HG03354 (cell line): ENCODE data around the gene NEBL.

Experiments used
- ATAC-seq: cut with Tn5 transposase; IDR thresholded peaks from one replicate; pipeline ENCODE4 v1.9.1; 2021; ENCODE audit warnings: mild to moderate bottlenecking; ENCODE audit not compliant: unreplicated experiment, poor library complexity, severe bottlenecking

The NEBL gene

DNA sequence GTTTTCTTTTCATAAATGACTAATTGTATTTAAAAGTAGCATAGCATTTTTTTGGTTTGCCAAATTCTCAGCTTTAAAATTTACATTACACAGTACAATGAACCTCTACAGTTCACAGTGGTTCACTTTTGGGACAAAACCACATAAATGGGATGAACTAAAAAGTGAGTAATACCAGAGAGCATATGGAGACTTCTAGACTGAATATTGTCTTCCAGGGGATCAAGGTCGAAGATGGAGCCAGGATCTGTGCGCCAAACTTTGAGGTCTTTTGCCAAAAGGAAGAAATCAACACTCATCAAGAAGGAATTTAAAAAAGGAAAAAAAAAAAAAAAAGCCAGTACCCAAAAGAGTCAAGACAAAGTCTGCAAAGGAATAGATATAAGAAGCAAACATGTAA lies 87.5 kb downstream of the NEBL start:
- no peak for ATAC-seq

DNA sequence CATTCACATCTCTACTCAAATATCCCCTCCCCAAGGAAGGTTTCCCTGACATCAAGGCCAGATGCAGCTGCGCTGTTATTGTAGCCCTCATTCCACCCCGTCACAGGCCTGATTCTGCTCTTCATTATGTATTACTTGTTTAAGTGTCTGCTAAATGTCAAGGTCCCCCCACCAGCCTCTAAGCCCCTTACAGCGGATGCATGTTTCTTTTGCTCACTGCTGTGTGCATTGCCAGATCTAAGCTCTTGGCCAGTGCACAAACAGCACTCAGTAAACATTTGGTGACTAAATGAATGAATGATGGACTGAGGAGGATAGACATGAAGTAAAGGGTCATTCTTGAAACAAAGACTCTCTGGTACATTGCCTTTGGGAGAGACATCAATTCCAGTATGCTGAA lies 90.6 kb downstream of the NEBL start:
- no peak for ATAC-seq

DNA sequence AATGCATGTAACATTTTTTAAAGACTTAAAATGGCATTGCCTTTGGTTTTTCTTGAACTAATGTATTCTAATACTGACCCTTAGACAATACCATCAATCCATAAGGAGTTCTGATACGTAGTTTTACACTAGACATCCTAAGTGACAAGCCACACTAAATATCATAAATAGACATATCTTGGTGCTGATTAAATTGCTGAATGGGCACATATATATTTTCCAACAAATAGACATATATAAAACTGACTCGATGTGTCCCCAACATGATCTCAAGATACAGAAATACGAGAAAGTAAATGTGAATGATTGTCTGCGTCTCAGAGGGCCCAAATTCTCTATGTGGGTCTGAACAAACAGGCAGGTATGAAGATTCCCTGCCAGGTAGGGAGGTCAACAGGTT lies 99.8 kb downstream of the NEBL start:
- no peak for ATAC-seq

DNA sequence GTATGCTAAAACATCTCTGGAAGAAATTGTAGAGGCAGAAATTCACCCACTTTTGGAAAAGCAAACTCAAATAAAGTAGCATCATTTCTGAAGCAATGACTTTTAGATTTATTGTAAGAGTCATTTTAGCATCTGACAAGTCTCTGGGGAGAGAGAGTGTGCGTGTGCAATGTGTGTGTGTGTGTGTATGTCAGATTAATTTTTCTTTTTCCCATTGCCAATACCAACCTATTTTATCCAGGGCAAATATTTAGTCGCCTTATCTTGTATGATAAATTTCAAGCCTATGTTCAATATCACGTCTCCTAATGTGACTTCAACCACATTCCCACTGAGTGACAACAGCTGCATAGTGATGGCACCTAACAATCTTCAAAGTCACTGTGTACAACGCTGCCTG lies 101.7 kb downstream of the NEBL start:
- no peak for ATAC-seq

DNA sequence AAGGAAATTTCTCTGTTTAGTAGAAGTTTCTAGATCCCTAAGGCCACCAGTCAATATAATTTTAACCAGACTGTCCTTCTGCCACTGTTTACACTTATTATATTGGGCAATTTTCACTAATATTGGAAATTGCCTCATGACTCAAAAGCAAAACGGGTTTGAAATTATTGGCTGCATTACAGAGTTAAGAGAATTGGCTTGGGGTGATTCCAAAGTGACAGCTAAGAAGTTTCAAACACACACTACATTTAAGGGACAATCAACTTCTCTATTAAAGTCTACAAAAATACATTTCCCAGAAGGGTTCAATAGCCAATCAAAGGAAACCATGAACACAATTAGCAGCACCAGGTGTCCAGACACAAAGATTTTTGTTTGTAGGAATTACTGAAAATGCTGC lies 111.9 kb downstream of the NEBL start:
- ATAC-seq, result no peak

DNA sequence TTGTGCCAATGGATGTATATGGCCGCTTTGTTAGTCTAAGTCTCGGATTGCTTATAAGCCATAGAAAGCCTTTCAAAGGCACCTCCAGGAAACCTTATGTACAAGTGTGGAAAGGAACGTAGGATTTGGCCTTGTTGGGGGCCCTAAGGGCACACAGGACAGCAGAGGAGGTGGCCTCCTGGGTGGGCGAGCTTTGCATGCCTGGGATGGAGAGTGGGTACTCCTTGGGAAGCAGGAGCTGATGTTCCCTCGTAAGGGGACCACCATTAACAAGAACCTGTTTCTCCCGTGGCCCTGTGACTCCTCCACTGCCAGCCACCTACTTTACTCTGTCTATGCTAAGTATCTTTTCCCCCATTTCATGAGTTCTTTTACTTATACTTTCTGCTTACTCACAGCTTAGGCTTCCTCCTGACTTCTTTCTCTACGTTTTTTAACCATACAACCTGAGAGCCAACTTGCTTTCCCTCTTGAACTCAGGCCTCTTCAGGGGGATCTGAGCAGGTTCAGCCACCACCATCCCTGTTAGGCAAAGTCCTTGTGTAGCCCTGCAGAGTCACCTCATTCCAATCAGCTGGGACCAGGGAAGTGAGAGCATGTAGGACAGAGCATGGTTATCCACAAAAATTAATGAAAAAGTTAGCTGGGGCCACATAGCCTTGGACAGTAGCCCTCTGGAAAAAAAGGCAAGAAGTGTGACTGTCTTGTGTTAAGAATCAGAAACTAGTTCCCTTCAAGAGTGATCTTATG lies 118.9 kb downstream of the NEBL start:
- ATAC-seq, result no peak

DNA sequence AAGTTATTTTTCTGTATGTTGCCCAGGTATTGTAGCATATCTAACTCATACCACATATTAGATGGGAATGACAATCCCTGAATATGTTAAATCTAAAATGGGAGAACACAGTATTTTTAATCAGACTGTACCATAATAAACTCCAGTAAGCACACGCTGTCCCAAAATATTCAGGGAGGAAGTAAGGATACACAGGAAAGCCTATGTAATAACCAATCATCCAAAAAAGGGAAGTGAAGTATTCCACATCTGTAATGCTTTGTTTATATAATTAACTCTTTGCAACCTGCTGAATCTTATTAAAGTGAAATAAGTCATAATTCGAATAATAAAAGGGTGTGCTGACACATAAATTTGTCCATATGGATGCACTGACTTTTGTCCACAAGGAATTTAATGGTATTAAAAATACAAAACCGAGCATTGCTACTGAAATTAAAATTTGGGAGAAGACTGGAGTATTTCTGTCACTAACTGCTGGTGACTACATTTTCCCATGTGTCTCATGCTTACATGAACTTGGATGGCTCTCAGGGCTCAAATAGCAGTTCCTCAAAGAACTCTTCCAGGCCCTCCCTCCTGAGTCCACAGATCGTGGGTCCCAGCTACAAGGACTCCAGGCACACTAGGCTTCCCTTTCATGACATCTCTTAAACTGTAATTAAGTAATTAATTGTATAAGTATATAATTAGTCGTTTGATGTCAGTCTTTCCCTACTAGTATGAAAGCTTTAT lies 120.6 kb downstream of the NEBL start:
- ATAC-seq, result no peak

DNA sequence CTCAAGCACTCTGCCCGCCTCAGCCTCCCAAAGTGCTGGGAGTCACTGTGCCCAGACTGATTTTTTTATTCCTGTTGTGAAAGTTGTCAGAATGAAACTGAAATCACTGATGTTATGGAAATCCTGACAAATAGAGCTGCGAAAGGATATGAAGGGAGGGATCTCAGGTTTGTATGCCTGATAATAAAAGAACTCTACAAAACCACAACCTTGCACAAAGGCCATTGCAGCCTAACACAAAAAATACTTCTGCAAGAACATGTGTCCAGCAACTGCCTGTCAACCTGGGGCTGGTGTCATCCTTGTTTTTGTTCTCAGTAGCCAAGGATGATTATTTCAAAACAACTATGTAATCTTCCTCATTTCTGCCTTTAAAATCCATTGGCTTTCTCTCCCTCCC lies 126.1 kb downstream of the NEBL start:
- no peak for ATAC-seq

DNA sequence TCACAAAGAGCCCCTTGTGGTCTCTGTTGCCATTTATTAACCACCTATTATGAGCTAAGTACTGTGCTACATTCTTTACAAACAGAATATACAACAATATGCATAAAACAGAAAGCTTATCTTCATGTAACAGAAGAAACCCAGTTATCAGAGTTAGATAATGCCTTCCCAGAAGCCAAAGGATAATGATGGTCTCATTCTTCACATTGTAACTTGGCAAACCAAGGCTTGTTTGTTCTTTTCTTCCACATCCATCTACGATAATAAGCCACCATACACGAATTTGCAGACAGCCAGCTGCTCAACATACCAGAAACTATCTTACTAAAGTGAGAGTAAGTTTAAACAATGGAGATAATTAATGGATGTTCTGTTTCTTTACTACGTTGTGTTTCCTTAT lies 127.6 kb downstream of the NEBL start:
- ATAC-seq, result no peak

DNA sequence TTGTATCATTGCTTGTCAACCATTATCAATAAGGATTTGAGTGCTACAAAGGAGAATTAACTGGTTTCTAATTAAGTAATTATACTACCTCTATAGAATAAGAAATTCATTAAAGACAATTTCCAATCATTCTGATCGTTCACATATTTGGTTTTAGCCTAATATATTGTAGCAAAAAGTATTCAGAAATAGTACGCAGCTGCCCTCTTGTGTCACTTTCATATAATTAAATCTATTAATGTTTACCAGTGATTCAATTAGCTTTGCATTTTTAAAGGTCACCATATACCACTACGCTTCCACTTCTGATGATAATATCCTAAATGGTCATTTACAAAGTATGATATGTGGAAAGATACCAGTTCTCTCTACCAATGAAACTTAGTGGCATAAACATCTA lies 128.3 kb downstream of the NEBL start:
- ATAC-seq, result no peak

DNA sequence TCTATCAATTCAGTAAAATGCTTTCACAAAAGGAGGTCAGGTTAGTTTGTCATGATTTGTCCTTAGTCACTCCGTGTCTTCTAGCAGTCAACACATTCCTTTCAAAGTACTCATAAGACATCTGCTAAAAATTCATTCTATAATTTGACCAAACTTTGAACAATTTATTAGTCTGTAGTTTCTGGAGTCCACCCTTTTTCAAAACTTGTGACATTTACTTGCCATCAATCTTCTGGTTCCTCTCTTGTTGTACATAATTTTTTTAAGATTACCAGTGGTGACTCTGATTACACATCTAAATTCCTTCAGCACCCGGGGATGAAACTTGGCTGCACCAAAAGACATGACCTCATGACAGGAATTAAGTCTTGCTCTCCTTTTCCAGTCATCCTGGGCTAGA lies 130.1 kb downstream of the NEBL start:
- ATAC-seq, result no peak

DNA sequence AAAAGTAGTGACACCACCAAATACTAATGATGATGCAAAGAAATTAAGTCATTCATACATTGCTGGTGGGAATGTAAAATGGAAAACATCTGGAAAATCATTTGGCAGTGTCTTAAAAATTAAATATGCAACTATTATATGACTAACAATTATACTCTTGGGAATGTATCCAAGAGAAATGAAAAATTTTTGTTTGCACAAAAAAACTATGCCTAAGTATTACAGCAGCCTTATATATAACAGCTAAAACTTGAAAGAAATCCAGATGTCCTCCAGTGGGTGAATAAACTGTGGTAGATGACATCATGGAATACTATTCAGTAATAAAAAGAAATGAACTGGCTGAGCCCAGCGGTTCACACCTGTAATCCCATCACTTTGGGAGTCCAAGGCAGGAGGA lies 132.0 kb downstream of the NEBL start:
- ATAC-seq, result no peak

DNA sequence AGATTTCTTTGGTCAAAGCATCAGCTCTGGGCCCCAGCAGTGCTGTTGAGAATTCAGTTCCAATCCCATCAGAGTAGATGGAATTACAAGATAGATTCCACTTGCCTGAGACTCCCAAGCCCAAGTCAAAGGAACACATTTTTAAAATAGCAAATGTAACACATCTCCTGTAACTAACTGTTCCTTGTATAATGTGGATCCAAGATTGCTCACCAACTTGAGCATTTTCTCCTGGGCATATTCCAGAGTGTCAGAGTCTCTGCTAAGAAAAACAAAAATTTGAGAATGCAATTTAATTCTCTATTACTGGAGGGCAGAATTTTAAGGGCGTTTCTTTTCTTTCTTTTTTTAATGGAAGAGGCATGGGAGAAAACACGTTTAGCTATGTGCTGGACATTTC lies 136.7 kb downstream of the NEBL start:
- no peak for ATAC-seq

DNA sequence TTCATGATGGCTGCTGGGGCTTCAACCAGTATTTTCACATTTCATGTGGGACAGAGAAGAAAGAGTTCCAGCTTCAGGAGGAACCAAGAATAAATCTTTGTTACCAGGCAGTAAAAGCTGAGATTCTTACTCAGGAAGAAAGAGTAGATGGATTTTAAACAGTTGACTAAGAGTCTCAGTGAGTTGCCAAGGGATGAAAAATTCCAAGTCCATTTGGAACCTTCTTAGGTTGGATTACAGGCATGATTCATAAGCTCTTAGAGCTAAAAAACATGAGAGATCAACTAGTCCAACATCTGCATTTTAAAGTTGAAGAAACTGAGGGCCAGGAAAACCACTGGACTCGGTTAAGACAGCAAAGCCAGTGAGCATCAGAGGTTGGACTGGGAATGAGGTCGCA lies 148.6 kb downstream of the NEBL start:
- no peak for ATAC-seq

DNA sequence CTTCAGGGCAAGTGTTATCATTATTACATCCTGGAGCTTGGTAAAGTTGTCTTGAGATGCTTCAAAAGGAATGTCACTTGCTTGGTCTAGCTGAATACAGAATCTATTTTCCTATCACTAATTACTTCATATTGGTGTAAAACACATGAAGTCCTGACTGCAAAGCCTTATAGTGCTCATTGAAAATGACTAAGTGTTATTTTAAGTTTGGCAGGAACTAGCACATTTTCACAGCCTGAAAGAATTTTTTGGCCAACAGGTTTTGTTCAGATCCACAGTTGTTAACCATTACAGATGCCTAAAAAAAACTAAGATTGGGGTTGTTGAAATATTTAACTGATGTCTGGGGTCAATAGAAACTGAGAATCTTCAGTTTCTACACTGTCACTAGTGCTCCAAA lies 149.3 kb downstream of the NEBL start:
- no peak for ATAC-seq

DNA sequence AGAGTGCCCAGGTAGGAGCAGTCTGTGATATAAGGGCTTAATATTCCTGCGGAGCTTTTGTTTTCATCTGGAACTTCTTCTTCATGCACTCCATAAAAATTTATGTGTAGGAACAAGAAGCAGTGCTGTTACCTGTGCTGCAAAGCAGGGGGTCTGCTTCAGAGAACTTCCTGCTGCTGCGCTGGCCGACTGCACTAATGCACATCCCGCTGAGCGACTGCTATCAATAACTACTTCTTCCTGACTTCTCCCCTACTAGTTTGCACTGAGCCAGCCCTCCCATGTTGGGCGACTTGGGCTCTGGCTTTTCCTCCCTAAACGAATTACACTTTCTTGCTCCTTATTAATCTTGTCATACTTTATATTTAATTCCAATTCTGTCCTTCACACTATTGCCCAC lies 150.3 kb downstream of the NEBL start:
- no peak for ATAC-seq

DNA sequence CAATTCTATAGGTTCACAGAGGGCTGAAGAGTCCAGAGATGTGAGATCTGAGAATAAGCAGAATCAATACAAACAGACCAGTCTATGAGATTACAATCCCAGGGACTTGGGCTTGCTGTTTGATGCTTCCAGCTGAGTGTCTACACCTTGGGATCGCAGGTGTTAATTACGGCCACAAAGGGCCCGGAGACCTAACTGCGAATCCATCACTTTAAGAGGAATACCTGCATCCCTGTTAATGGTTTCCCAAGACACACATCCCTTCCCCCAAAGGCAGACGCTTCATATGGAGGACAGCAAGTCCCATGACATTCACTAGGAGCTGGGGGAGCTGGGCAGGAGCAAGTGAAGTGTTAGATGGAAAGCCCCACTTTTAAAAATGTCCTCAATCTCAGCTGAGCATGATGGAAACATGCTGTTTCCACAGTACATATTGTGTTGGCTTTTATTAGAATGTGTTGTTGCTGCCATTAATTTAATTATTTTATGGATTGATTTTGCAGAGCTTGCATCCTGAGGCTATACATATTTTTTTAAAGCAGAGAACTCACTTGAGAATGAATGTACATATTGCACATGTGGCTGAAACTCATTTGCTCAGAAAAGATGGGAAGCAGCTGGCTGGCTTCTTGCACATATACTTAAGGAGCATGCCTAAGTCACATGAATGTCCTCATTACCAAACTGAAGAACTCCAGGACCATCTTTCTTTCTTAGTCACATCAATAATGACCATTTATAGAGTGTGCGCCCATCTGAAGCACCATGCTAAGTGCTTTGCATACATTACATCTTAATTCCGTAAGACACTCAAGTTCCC lies 151.3 kb downstream of the NEBL start:
- no peak for ATAC-seq

DNA sequence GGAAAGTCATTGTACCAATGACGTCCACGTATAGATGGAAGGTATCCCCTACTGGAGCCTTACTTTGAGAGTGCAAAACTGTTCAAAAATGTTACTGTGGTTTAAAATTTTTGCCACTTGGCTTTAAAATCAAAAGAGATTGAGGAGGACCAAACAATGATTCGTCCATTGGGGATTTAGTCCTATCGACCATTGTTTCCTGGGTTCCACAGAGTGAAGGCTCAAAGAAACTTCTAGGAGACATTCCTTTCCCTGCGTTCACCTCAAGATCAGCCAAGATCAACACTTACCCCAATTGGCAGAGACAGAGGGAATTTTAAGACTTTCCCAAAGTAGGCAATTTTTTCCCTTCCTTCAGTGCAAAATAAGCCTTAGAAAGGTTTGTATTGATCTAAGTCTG lies 152.3 kb downstream of the NEBL start:
- no peak for ATAC-seq

DNA sequence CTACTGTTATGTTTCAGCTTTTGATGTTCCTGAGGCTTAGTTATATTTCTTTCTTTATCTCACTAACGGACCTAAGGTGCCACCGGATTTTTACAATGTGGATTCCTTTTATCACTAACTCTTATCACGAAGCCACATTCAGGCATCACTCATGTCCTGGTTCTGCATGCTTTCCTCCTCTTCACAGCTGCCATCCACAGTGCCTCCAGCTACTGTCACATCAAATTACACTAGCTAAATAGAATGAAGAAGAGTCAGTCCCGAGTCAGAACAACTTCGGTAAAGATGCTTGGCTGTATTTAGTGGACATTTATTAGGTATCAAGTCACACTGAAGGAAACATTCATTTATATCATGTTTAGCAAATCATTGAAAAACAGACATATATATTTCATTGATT lies 153.2 kb downstream of the NEBL start:
- ATAC-seq, result no peak

DNA sequence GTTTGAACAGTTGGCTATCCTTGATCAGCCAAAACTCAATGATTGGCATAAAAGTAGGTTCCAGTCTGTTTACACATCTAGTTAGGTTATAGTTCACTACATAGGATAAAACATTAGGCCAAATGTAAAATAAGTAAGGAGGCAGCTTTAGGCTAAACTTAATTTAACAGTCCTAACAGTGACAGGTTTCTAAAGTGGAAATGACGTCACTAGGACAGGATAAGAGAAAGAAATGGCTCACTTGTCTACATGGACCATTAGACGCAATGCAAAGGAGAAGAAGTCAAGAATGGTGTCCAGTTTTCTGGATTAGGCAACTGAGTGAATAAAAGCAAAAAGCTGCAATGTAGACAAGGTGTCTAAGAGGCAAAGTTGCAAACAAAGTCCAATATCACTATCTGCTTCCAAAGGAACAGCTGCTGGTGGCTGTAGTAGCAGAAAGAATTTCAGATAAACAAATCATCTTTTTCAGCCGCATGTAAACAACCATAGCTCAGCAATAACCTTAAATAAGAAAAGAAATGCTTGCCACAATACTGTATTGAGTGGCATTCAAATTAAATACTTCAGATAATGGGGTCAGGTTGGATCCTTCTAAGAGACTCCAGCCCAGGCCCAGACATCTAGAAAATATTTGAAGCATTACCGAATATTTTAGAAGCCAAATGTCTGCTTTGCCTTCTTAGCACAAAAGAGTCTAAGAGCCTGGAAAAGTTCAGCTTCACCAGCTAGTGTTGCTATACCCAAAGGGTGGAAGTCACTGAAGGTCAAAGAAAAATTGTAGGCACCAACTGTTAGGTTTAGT lies 154.2 kb downstream of the NEBL start:
- ATAC-seq, result no peak
